Neural cell (in vitro differentiated cells): ENCODE measurements around the gene NOD1. TPM values are rescaled to one million over a fixed set of nuclear protein-coding genes. Genes with fewer than 3 reads are reported as not detected.

ENCODE experiments used
- H2AFZ ChIP-seq: fragments of 200-600, 300-800 bp; sonication (generic), shearing (Covaris generic); 2 replicates; pipeline ENCODE4 v1.6.0; 2014; ENCODE audit warnings: low read depth, mild to moderate bottlenecking, antibody characterized with exemption, low read length, moderate library complexity
- H3F3A ChIP-seq: fragments of 200-600 bp; shearing (Covaris generic); 2 replicates; pipeline ENCODE4 v1.6.1; 2016; ENCODE audit warnings: mild to moderate bottlenecking, moderate library complexity, mixed read lengths, antibody characterized with exemption, low read length; ENCODE audit not compliant: insufficient read depth, poor library complexity, severe bottlenecking
- H3K27ac ChIP-seq: fragments of 200-600, 300-800 bp; sonication (generic), shearing (Covaris generic); 2 replicates; pipeline ENCODE4 v1.5.1; 2014; ENCODE audit warnings: mild to moderate bottlenecking, low read length, moderate library complexity
- H3K27me3 ChIP-seq: fragments of 300-800, 200-600 bp; sonication (generic), shearing (Covaris generic); 2 replicates; pipeline ENCODE4 v1.6.0; 2014; ENCODE audit warnings: mild to moderate bottlenecking, low read depth, low read length, moderate library complexity; ENCODE audit not compliant: insufficient read depth
- H3K36me3 ChIP-seq: fragments of 300-800, 200-600 bp; sonication (generic), shearing (Covaris generic); 2 replicates; pipeline ENCODE4 v1.5.1; 2014; ENCODE audit warnings: mild to moderate bottlenecking, antibody characterized with exemption, low read length, moderate library complexity; ENCODE audit not compliant: insufficient read depth
- H3K4me2 ChIP-seq: fragments of 300-800, 200-600 bp; sonication (generic), shearing (Covaris generic); 2 replicates; pipeline ENCODE4 v1.6.0; 2014; ENCODE audit warnings: mild to moderate bottlenecking, low read length
- H3K4me3 ChIP-seq: fragments of 300-800, 200-600 bp; sonication (generic), shearing (Covaris generic); 2 replicates; pipeline ENCODE4 v1.5.1; 2014; ENCODE audit warnings: mild to moderate bottlenecking, low read length, moderate library complexity
- H3K79me2 ChIP-seq: fragments of 200-600 bp; shearing (Covaris generic); replicated peaks from 2 replicates; pipeline ENCODE4 v1.6.0; 2014; ENCODE audit warnings: mild to moderate bottlenecking, low read length, moderate library complexity; ENCODE audit not compliant: insufficient read depth
- H3K9ac ChIP-seq: fragments of 300-800, 200-600 bp; sonication (generic), shearing (Covaris generic); 2 replicates; pipeline ENCODE4 v1.6.1; 2016; ENCODE audit warnings: mild to moderate bottlenecking, low read length, mixed read lengths
- H3K9me2 ChIP-seq: fragments of 200-600 bp; shearing (Covaris generic); 2 replicates; pipeline ENCODE4 v1.6.1; 2016; ENCODE audit warnings: mild to moderate bottlenecking, low read length, mixed read lengths; ENCODE audit not compliant: insufficient read depth
- H3K9me3 ChIP-seq: fragments of 200-600, 300-800 bp; sonication (generic), shearing (Covaris generic); 2 replicates; pipeline ENCODE4 v1.6.1; 2016; ENCODE audit warnings: mild to moderate bottlenecking, mixed run types, low read length, moderate library complexity, mixed read lengths
- H4K20me1 ChIP-seq: fragments of 200-600 bp; shearing (Covaris generic); 2 replicates; pipeline ENCODE4 v1.6.1; 2016; ENCODE audit warnings: mild to moderate bottlenecking, mixed run types; ENCODE audit not compliant: insufficient read depth
- CTCF ChIP-seq: fragments of 450-650 bp; IDR thresholded peaks from 2 replicates; pipeline ENCODE4 v1.5.1; 2014; ENCODE audit warnings: antibody characterized with exemption, mild to moderate bottlenecking, moderate library complexity; ENCODE audit not compliant: poor library complexity, severe bottlenecking
- EP300 ChIP-seq: fragments of 450-650 bp; conservative IDR thresholded peaks from 2 replicates; pipeline ENCODE4 v1.6.1; 2014; ENCODE audit warnings: antibody characterized with exemption, mild to moderate bottlenecking, moderate library complexity; ENCODE audit not compliant: poor library complexity, severe bottlenecking
- EZH2 ChIP-seq: fragments of 200-600, 300-800 bp; shearing (Covaris generic), sonication (generic); IDR thresholded peaks from 2 replicates; pipeline ENCODE4 v1.6.1; 2014; ENCODE audit warnings: antibody characterized with exemption, low read length, borderline replicate concordance, mild to moderate bottlenecking; ENCODE audit not compliant: insufficient read depth, poor library complexity, severe bottlenecking
- MXI1 ChIP-seq: fragments of 450-650 bp; conservative IDR thresholded peaks from 2 replicates; pipeline ENCODE4 v1.6.1; 2014; ENCODE audit warnings: antibody characterized with exemption, mild to moderate bottlenecking; ENCODE audit not compliant: poor library complexity, severe bottlenecking
- POLR2AphosphoS5 ChIP-seq: IDR thresholded peaks from 2 replicates; pipeline ENCODE4 v1.6.1; 2012
- RAD21 ChIP-seq: fragments of 450-650 bp; conservative IDR thresholded peaks from 2 replicates; pipeline ENCODE4 v1.6.1; 2014; ENCODE audit warnings: antibody characterized with exemption, mild to moderate bottlenecking, moderate library complexity
- SMC3 ChIP-seq: fragments of 450-650 bp; conservative IDR thresholded peaks from 2 replicates; pipeline ENCODE4 v1.6.1; 2014; ENCODE audit warnings: antibody characterized with exemption, mild to moderate bottlenecking, moderate library complexity; ENCODE audit not compliant: poor library complexity
- TAF1 ChIP-seq: IDR thresholded peaks from 2 replicates; pipeline ENCODE4 v1.6.1; 2012; ENCODE audit warnings: low read depth
- polyA plus RNA-seq: library from polyadenylated mRNA; depleted of rRNA; stranded (reverse); fragments of >200 nt; gene quantifications from 2 replicates; pipeline ENCODE4 v1.2.3, GENCODE V29; 2014
- TF ChIP-seq, protein P1 (sequence below): IDR thresholded peaks from 2 replicates; pipeline ENCODE4 v1.6.1; 2012; ENCODE audit warnings: borderline replicate concordance

Gene NOD1
- polyA plus RNA-seq, 1 donor from 2014 or later: 0.43 TPM

- Histone ChIP-seq H3K9me3 (no peaks in the 10 kb centered on the region), H4K20me1 (no peaks in the 10 kb centered on the region), H3K27me3 (no peaks in the 10 kb centered on the region), H3K9me2 (no peaks in the 10 kb centered on the region), H3K27ac (no peak overlapping the region), H2AFZ (no peak overlapping the region), H3K79me2 (no peaks in the 10 kb centered on the region), H3F3A (no peaks in the 10 kb centered on the region), H3K4me3 (no peak overlapping the region), H3K4me2 (no peak overlapping the region), H3K9ac (no peak overlapping the region), H3K36me3 (no peaks in the 10 kb centered on the region)
- TF ChIP-seq CTCF (no peak), MXI1 (no peak), EZH2 (no peak), TAF1 (no peak), SMC3 (no peak), EP300 (no peak)
- TF ChIP-seq, protein P1, sequence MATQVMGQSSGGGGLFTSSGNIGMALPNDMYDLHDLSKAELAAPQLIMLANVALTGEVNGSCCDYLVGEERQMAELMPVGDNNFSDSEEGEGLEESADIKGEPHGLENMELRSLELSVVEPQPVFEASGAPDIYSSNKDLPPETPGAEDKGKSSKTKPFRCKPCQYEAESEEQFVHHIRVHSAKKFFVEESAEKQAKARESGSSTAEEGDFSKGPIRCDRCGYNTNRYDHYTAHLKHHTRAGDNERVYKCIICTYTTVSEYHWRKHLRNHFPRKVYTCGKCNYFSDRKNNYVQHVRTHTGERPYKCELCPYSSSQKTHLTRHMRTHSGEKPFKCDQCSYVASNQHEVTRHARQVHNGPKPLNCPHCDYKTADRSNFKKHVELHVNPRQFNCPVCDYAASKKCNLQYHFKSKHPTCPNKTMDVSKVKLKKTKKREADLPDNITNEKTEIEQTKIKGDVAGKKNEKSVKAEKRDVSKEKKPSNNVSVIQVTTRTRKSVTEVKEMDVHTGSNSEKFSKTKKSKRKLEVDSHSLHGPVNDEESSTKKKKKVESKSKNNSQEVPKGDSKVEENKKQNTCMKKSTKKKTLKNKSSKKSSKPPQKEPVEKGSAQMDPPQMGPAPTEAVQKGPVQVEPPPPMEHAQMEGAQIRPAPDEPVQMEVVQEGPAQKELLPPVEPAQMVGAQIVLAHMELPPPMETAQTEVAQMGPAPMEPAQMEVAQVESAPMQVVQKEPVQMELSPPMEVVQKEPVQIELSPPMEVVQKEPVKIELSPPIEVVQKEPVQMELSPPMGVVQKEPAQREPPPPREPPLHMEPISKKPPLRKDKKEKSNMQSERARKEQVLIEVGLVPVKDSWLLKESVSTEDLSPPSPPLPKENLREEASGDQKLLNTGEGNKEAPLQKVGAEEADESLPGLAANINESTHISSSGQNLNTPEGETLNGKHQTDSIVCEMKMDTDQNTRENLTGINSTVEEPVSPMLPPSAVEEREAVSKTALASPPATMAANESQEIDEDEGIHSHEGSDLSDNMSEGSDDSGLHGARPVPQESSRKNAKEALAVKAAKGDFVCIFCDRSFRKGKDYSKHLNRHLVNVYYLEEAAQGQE: no peak
Measured at GRCh38 chr7:30522159-30522558, 43.6 kb upstream of the NOD1 start.

DNA sequence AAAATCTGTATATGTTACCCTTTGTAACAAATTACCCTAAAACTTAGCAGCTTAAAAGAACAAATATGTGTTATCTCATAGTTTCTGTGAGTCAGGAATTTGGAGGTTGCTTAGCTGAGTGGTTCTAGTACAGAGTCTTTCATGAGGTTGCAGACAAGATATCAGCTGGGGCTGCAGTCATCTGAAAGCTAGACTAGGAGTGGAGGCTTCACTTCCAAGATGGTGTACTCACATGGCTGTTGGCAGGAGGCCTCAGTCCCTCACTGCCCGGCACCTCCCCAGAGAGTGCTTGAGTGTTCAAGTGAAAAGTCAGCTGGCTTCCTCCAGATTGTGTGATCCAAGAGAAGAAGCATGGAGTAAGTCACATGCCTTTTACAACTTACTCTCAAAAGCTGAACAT is 42.9 kb upstream of the NOD1 start:
- H4K20me1 ChIP-seq: no peaks in the 10 kb centered on the region
- no peaks in the 10 kb centered on the region for H3K9me3 ChIP-seq
- no peak for TF ChIP-seq MXI1
- TF ChIP-seq SMC3: no peak
- TF ChIP-seq RAD21: no peak
- TF ChIP-seq EP300: no peak
- TF ChIP-seq POLR2AphosphoS5: no peak
- no peak for TF ChIP-seq EZH2
- TF ChIP-seq, protein P1: no peak
- TF ChIP-seq TAF1: no peak
- TF ChIP-seq CTCF: no peak
- no peaks in the 10 kb centered on the region for H3K79me2 ChIP-seq
- no peaks in the 10 kb centered on the region for H3K36me3 ChIP-seq
- no peak overlapping the region for H3K27ac ChIP-seq
- H3K9ac ChIP-seq: no peak overlapping the region
- no peak overlapping the region for H3K4me2 ChIP-seq
- H3K4me3 ChIP-seq: no peak overlapping the region
- H2AFZ ChIP-seq: no peak overlapping the region
- H3K9me2 ChIP-seq: no peaks in the 10 kb centered on the region
- no peaks in the 10 kb centered on the region for H3K27me3 ChIP-seq
- no peaks in the 10 kb centered on the region for H3F3A ChIP-seq
